OCI-LY7 (cell line): ENCODE measurements around the gene PFKL. TPM values are rescaled to one million over a fixed set of nuclear protein-coding genes. Genes with fewer than 3 reads are reported as not detected.

Experiments
- BruUV-seq: library from RNA; stranded (reverse); fragments of 400-500 nt; replicated peaks from 2 replicates; lab custom pipeline; 2021; lab: Mats Ljungman, UMichigan
- CTCF ChIA-PET: fragments of 300-600 bp; sonication (Branson Sonifier 250); formaldehyde crosslinking; loops from one replicate; lab custom pipeline; 2022; ENCODE audit warnings: antibody characterized with exemption; ENCODE audit not compliant: unreplicated experiment; lab: Charles Lee
- POLR2A ChIA-PET: fragments of 300-600 bp; sonication (Branson Sonifier 250); formaldehyde crosslinking; loops from one replicate; lab custom pipeline; 2022; ENCODE audit warnings: antibody characterized with exemption; lab: Charles Lee
- DNase-seq: peaks from one replicate; pipeline ENCODE4 v3.0.0-alpha.2; 2015; ENCODE audit warnings: low spot score
- H2AFZ ChIP-seq: fragments of 200-600 bp; sonication (generic), shearing (Covaris generic); 2 replicates; pipeline ENCODE4 v1.6.1; 2014; ENCODE audit warnings: mild to moderate bottlenecking, antibody characterized with exemption, low read length, moderate library complexity
- H3K27ac ChIP-seq: fragments of 200-600 bp; sonication (generic); 2 replicates; pipeline ENCODE4 v1.5.1; 2014; ENCODE audit warnings: mixed run types, low read depth, mild to moderate bottlenecking, moderate library complexity, low read length, inconsistent platforms; ENCODE audit not compliant: poor library complexity, severe bottlenecking
- H3K36me3 ChIP-seq: fragments of 200-600 bp; sonication (generic); 2 replicates; pipeline ENCODE4 v1.6.1; 2014; ENCODE audit warnings: mild to moderate bottlenecking, antibody characterized with exemption, low read length, moderate library complexity, mixed read lengths; ENCODE audit not compliant: insufficient read depth
- H3K4me1 ChIP-seq: fragments of 200-600 bp; sonication (generic); 2 replicates; pipeline ENCODE4 v1.5.1; 2014; ENCODE audit warnings: mild to moderate bottlenecking, low read length; ENCODE audit not compliant: insufficient read depth, poor library complexity, severe bottlenecking
- H3K4me2 ChIP-seq: fragments of 200-600 bp; sonication (generic); 2 replicates; pipeline ENCODE4 v1.6.1; 2014; ENCODE audit warnings: mild to moderate bottlenecking, low read length
- H3K4me3 ChIP-seq: fragments of 200-600 bp; sonication (generic); 2 replicates; pipeline ENCODE4 v1.5.1; 2014; ENCODE audit warnings: mild to moderate bottlenecking, low read depth, low read length; ENCODE audit not compliant: poor library complexity, severe bottlenecking
- H3K79me2 ChIP-seq: fragments of 200-600 bp; sonication (generic); 2 replicates; pipeline ENCODE4 v1.6.1; 2016; ENCODE audit warnings: low read depth, mild to moderate bottlenecking, low read length, moderate library complexity, mixed read lengths; ENCODE audit not compliant: insufficient read depth
- H3K9me2 ChIP-seq: fragments of 200-600 bp; sonication (generic); 2 replicates; pipeline ENCODE4 v1.6.1; 2016; ENCODE audit warnings: mild to moderate bottlenecking, low read length, mixed read lengths; ENCODE audit not compliant: insufficient read depth
- H3K9me3 ChIP-seq: fragments of 200-600 bp; sonication (generic); 2 replicates; pipeline ENCODE4 v1.6.1; 2014; ENCODE audit warnings: mild to moderate bottlenecking, mixed run types, low read length, mixed read lengths
- H4K20me1 ChIP-seq: fragments of 200-600 bp; sonication (generic); 2 replicates; pipeline ENCODE4 v1.6.1; 2014; ENCODE audit warnings: mild to moderate bottlenecking, antibody characterized with exemption, low read length, moderate library complexity, mixed read lengths; ENCODE audit not compliant: insufficient read depth
- EZH2phosphoT487 ChIP-seq: fragments of 200-600 bp; sonication (generic); IDR thresholded peaks from 2 replicates; pipeline ENCODE4 v1.6.1; 2018; ENCODE audit warnings: low read depth, borderline replicate concordance, mild to moderate bottlenecking, mixed run types, antibody characterized with exemption, low read length, moderate library complexity, mixed read lengths
- intact Hi-C: fragments of 100-400 bp; cut with micrococcal nuclease; formaldehyde crosslinking; loops from one replicate; pipeline ENCODE4 v1.10.0; 2022; ENCODE audit not compliant: unreplicated experiment
- total RNA-seq, 2 experiments: library from RNA; depleted of rRNA in 1 of 2; stranded (reverse); fragments of >200 nt in 1 of 2; shearing (Covaris generic) in 1 of 2; gene quantifications; 2 replicates each; pipeline ENCODE4 v1.2.3, GENCODE V29; 2014 to 2022
- TF ChIP-seq, protein P1 (sequence below): fragments of 200-600 bp; sonication (generic); conservative IDR thresholded peaks from 2 replicates; pipeline ENCODE4 v1.5.1; 2014; ENCODE audit warnings: mild to moderate bottlenecking, antibody characterized with exemption, low read length, moderate library complexity, mixed read lengths

The PFKL gene
- total RNA-seq, 2 experiments from 2014 or later: 102 to 128 TPM

DNA sequence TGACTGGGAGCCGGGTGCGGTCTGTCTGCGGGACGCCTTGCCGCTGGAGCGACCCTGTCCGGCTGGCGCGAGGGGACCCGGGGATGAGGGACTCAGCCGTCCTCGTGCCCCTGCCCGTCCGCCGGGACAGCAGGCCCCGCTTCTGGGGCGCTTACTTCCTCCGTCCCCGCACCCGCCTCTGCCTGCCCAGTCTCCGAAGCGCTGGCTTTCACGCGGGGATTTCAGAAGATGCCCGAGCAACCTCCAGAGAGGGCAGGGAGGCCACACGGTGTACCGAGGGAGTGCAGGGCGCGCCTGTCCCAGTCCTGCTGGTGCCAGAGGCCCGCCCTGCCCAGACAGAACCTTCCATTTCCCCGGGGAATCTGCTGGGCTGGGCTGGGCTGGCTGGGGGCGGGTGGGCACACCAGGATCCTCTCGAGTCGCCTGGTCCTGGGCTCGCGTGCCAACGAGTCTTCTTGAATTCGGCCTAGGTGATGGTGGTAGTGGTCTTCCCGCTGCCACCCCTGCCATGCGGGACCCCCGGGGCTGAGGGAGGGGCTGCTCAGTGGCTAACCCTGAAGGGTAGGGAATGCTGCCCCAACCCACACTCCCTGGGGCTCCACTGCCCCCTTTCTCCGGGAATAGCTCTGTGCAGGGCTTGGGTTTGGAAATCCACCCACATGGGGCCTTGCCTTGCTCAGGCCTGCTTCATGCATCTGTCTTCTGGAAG lies 51.1 kb downstream of the PFKL start:
- peaks cover 34% of the 10 kb centered on the region for H3K4me1 ChIP-seq
- POLR2A ChIA-PET: no interaction called here
- intact Hi-C loops: no loop called here

DNA sequence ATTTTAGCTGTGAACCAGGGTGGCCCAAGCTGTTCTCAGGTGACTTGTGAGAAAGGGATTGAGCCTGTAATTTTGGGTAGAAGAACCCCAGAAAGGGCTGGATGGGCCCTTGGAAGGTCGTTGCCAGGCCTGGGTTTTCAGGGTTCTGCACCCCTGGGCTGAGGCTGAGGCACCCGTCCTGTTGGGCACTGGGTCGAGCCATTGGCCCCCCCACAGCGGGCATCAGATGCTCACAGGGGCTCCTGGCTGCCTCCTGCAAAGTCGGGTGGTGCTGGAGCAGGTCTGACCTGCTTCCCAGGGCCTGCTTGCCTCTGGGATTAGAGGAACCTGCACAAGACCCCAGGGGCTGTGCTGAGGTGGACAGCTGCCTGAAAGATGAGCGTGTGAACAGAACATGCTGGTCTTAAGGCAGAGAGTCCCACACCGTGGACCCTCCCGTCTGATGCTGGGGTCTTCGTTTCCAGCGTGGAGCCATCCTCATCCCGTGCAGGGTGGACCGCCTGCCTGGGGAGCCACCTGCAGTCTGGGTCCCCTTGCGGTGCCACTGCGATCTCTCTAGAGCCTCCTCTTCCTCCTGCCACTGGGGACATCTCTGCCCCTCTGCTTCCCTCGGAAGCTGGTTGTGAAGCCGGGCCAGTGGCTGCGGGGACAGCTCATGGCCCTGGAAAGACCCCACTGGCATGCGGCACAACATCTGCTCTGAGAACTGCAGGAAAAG lies 51.8 kb downstream of the PFKL start:
- no peaks in the 10 kb centered on the region for H3K79me2 ChIP-seq
- no TSS peak for BruUV-seq
- TF ChIP-seq, protein P1, sequence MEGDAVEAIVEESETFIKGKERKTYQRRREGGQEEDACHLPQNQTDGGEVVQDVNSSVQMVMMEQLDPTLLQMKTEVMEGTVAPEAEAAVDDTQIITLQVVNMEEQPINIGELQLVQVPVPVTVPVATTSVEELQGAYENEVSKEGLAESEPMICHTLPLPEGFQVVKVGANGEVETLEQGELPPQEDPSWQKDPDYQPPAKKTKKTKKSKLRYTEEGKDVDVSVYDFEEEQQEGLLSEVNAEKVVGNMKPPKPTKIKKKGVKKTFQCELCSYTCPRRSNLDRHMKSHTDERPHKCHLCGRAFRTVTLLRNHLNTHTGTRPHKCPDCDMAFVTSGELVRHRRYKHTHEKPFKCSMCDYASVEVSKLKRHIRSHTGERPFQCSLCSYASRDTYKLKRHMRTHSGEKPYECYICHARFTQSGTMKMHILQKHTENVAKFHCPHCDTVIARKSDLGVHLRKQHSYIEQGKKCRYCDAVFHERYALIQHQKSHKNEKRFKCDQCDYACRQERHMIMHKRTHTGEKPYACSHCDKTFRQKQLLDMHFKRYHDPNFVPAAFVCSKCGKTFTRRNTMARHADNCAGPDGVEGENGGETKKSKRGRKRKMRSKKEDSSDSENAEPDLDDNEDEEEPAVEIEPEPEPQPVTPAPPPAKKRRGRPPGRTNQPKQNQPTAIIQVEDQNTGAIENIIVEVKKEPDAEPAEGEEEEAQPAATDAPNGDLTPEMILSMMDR: no peak
- TF ChIP-seq EZH2phosphoT487: no peak
- H3K4me1 ChIP-seq: peaks cover 34% of the 10 kb centered on the region
- H3K9me2 ChIP-seq: no peaks in the 10 kb centered on the region
- H2AFZ ChIP-seq: no peak overlapping the region
- no peaks in the 10 kb centered on the region for H4K20me1 ChIP-seq
- H3K4me3 ChIP-seq: no peak overlapping the region
- H3K36me3 ChIP-seq: no peaks in the 10 kb centered on the region
- DNase-seq: no peak
- no peak overlapping the region for H3K27ac ChIP-seq
- ChIA-PET POLR2A (no interaction called here), CTCF (no interaction called here)
- no peak overlapping the region for H3K4me2 ChIP-seq
- H3K9me3 ChIP-seq: no peaks in the 10 kb centered on the region
- intact Hi-C loops: no loop called here

More for the DNA sequence above, 51.1 kb downstream of the PFKL start:
- H3K9me2 ChIP-seq: no peaks in the 10 kb centered on the region
- no peaks in the 10 kb centered on the region for H3K9me3 ChIP-seq
- H3K4me3 ChIP-seq: no peak overlapping the region
- no peaks in the 10 kb centered on the region for H3K79me2 ChIP-seq
- no TSS peak for BruUV-seq
- no peak overlapping the region for H3K4me2 ChIP-seq
- no peak for TF ChIP-seq EZH2phosphoT487
- TF ChIP-seq, protein P1: no peak
- no peak overlapping the region for H3K27ac ChIP-seq
- no peaks in the 10 kb centered on the region for H3K36me3 ChIP-seq
- CTCF ChIA-PET: no interaction called here
- no peak overlapping the region for H2AFZ ChIP-seq
- DNase-seq: no peak
- no peaks in the 10 kb centered on the region for H4K20me1 ChIP-seq

DNA sequence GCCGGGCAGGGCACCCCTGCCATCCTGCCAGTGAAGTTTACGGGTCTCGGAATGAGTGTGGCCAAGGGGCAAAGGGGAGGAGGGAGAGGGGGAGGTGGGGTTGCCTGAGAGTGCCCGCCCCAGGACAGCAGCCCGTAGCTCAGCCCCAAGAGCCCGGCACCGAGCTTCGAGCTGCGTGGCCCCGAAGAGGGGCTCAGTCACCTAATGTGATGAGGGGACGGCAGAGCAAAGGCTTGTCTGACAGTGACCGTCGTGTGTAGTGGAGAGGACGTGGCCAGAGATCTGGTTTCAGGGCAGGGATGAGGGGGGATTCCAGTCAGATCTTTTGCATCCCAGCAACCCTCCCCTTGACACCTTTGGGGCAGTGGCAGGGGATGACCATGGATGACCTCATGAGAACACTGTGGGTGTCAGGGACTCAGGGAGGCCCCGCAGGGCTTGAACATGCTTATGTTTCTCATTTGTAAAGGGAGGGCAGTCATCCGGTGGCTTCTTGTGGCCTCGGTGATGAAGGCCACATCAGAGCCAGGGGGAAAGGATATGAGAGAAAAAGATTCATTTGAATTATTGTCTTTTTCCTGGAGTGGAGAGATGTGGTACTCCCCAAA lies 52.5 kb downstream of the PFKL start:
- ChIA-PET POLR2A (no interaction called here), CTCF (no interaction called here)
- Histone ChIP-seq H3K4me2 (no peak overlapping the region), H3K36me3 (no peaks in the 10 kb centered on the region), H3K27ac (no peak overlapping the region), H3K4me3 (no peak overlapping the region), H3K9me2 (no peaks in the 10 kb centered on the region), H3K9me3 (no peaks in the 10 kb centered on the region), H3K4me1 (peaks cover 34% of the 10 kb centered on the region), H2AFZ (peak overlapping the region; percentile 82; the same call in 1 of the 2 replicates), H3K79me2 (no peaks in the 10 kb centered on the region), H4K20me1 (no peaks in the 10 kb centered on the region)
- intact Hi-C loops: no loop called here
- no TSS peak for BruUV-seq
- no peak for DNase-seq
- TF ChIP-seq EZH2phosphoT487: no peak
- TF ChIP-seq, protein P1: no peak
